ENCODE measurements around the gene GPR17.

The GPR17 gene

DNA sequence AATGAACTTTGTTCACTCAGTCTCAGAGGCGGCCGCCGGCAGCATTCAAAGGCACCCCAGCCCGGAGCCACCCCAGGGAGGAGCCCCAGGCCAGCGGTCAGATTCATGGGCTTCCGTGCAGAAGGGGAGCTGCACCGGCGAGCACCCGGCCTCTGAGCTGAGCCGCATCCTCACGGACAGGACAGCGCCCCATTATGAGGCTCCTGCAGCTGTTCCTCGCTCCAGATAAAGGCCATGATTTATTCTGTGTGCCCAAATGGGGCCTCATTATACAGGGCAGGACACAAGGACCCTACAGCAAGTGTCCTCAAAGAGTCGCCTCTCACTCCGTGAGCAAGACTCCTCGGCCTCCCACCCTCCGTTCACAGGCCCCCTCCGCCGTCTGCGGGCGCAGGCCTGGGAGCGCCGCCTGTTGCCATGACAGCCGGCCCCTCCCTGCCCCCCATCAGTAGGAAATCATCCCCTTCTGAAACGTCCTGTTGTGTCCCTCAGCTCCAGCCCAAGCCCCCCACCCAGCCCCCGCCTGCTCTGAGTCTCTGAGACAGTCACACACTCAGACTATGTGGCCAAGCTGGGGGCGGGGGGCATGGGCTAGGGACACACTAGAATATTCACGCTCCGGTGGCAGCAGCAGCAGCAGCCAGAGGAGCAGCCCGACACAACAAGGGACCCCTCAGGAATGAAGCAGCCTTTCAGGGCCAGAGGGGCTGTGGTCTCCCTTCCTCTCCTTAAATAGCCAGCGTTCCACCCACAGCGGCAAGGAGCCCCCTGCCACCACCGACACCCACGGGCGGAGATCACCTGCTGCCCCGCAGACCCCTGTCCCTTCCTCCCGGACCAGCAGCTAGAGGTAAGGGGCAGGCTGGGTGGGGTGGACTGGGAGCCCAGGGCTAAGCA lies at the start of gene GPR17:
TSS of gene GPR17 (plus strand) at position 759 of the 897 bp plus-strand sequence. CDS start 4,583 bp downstream, outside the sequence.
- DNase-seq, result no peak

GRCh38 chr2:127596311-127597045 lies 49.5 kb upstream of the GPR17 start:
- DNase-seq, result no peak

DNA sequence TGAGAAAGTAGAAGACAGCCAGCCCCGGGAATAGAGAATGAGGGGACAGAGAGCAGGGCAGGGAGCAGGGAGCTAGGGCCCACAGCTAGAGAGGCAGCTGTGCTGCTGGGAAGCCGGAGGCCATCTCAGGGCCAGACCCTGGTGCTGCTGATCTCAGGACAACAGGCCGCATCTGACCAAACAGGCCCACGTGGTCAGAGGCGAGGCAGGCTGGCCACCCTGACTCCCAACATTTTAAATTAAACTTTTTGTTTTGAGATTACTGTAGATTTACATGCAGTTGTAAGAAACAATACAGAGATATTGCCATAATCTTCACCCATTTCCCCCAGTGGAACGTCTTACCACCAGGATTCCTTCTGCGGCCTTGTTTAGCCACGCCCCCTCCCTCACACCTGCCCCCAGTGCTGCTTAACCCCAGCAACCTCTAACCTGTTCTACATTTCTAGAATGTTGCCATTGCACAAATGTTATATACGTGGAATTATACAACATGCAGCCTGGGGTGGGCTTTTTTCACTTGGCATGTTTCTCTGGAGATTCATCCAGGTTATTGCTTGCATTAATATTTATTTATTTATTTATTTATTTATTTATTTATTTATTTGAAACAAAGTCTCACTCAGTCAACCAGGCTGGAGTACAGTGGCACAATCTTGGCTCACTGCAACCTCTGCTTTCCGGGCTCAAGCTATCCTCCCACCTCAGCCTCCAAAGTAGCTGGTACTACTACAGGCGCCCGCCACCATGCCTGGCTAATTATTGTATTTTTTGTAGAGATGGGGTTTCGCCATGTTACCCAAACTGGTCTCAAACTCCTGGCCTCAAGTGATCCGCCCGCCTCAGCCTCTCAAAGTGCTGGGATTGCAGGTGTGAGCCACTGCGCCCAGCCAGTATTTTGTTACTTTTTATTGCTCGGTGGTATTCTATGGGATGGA lies 48.6 kb upstream of the GPR17 start:
- DNase-seq, result no peak

- no peak for DNase-seq
Observed at GRCh38 chr2:127597984-127598380, 48.0 kb upstream of the GPR17 start.

GRCh38 chr2:127598711-127599110 lies 47.2 kb upstream of the GPR17 start:
- no peak for DNase-seq

DNA sequence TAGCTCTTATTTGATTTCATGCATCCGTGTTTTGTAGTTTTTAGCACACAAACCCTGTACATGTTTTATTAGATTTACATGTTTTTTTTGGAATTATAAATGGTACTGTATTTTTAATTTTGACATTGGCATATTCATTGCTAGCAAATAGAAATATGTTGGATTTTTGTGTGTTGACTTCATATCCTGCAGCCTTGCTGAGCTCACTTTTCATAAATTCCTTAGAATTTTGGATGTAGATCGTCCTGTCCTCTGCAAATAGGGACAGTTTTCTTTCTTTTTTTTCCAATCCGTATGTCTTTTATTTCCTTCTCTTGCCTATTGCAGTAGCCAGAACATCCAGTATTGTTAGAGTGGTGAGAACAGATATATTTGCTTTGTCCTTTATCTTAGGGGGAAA lies 46.7 kb upstream of the GPR17 start:
- DNase-seq, result no peak

- DNase-seq, result no peak
Observed at GRCh38 chr2:127604986-127605385, 41.0 kb upstream of the GPR17 start.

DNA sequence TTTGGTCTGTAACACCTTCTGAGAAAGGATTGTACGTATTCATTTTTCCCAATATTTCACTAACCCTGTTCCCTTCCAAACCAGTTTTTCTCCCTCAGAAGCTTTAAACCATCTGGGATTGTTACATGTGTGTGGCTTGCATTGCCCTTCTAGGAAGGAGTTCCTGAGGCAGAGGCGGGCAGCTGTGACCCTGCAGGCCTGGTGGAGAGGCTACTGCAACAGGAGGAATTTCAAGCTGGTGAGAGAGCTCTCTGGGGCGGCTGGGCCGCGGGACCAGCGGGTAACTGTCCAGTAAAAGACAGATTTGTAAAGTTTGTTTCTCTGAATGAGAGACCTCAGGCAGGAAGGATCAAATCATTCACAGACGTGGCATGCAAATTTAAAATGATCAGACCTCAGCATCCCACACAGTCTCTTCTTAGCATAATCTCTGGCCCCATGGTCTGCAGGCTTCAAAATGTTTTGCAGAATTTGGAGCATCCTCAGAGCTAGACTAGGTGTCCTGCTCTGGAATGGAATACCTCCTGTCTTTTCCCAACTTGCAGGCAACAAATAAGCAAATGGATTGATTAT lies 40.2 kb upstream of the GPR17 start:
- no peak for DNase-seq

GRCh38 chr2:127606625-127607398 lies 39.1 kb upstream of the GPR17 start:
- no peak for DNase-seq

DNA sequence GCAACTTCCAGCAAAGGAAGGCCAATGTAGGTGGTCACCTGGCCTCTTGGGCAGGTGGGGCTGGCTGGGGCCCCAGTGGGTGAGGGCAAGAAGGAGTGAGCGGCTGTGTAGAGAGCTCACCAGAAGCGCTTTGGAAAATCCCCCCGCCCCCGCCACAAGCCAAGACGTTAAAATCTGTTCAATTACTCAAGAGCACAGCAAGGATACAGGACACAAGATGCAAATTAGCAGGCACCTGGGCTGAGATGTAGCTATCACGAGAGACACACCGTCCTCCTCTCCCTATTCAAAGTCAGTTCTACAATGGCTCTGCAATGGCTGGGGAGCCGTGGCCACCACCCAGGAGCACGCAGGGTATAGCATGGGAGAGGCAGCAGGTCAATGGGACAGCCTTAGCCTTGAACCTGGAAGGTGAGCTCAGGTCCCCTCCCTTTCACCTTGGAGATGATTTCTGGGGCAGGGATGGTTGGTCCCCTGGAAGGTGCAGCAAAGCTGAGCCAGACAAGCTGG lies 38.5 kb upstream of the GPR17 start:
- DNase-seq, result no peak

- no peak for DNase-seq
Observed at GRCh38 chr2:127608061-127609030, 37.6 kb upstream of the GPR17 start.

DNA sequence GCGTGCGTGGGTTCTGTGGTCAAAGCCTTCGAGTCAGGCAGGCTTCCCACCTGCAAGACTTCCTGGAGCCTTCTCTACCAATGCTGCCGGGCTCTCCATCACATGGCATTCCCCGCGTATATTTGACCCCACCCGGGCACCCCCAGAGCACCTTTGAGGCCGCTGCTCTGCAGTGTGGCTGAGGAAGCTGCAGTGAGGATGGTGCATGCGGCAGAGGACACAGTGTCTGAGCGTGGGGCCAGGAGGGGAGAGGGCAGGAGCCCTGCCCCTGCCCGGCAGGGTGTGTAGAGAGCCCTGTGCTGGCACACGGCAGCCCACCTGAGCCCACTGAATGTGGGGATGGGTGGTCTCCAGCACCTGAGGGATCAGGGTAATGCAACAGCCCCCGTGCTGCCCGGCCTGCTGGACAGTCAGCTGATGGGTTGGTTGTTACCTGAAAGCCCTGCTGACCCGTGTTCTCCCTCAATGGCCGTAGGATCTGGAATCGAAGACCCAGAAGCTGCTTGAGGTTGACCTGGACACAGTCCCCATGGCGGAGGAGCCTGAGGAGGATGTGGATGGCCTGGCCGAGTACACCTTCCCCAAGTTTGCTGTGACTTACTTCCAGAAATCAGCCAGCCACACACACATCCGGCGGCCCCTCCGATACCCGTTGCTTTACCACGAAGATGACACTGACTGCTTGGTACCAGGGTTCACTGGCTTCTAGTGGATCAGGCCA lies 36.8 kb upstream of the GPR17 start:
- DNase-seq, result no peak

DNA sequence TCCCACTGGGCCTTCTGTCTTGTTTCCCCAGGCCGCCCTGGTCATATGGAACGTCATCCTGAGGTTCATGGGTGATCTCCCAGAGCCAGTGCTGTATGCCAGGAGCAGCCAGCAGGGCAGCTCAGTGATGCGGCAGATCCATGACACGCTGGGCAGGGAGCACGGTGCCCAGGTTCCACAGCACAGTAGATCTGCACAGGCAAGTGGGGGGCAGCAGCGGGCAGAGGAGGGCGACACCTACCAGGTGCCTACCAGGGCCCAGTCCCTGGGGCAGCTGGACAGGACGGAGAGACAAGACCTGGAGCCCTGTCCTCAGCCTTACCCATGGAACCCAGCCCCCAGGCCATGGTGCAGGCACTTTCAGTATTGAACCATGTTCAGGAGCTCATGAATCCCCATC lies 36.1 kb upstream of the GPR17 start:
- no peak for DNase-seq

- no peak for DNase-seq
Observed at GRCh38 chr2:127610561-127610960, 35.4 kb upstream of the GPR17 start.

DNA sequence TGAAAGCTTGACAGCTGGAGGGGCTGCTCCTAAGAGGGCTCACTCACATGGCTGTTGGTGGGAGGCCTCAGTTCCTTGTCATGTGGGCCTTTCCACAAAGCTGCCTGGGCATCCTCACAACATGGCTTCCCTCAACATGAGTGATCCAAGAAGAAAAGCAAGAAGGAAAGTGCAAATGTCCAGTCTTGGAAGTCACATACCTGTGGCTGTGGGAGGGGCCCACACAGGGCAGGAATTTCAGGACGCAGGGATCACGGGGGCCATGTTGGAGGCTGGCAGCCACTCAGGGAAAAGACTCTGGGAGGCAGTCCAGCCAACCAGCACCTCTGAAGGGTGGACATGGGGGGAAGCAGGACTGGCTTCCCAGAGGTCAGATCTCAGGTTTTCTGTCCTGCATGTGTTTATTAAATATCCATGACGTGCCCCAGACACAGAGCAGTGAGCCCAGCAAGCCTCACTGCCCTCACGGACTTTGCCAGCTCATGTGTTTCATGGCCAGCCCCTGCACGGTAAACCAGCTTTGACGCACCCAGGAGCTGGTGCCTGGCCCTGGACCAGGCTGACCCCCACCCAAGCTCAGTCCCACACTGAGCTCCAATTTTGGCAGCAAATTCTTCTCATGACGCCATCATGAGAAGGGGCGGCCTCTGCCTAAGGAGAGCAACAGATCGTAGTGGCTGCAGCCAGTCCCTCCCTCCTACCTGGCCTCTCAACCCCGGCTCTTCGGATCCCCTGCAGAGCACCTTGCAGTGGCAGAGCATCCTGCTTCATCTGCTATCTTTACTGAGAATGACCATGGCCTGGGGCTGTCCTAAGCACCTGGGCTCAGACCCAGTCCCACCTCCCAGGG lies 34.7 kb upstream of the GPR17 start:
- no peak for DNase-seq

DNA sequence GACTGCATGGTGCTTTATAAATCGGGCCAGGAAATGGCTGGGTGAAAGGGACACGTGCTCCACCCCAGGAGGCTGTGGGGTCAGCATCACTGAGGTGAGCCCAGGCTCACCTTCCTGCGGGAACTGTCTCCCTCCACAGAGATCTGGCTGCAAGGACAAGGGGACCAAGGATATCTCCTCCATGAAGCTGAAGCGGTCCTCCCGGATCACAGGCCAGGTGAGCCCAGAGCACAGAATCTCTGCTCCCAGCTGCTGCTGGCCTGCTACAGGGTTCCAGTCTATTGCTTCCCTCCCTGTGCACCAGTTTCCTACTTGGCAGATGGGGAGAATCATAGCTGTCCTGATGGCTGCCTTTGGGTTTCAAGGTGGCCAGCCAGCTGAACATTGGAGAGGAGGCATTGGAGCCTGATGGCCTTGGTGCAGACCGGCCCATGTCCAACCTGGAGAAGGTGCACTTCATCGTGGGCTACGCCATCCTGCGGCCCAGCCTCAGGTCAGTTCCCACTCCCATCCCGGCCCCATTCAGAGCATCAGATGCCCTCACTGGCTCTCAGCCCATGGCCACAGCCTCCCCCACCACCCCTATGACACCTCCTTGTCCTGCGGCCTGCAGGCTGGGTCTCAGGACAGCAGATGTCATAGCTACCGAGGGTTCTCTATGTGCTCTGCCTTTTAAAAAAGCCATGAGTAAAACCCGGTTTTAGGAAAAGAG lies 33.7 kb upstream of the GPR17 start:
- DNase-seq, result no peak

DNA sequence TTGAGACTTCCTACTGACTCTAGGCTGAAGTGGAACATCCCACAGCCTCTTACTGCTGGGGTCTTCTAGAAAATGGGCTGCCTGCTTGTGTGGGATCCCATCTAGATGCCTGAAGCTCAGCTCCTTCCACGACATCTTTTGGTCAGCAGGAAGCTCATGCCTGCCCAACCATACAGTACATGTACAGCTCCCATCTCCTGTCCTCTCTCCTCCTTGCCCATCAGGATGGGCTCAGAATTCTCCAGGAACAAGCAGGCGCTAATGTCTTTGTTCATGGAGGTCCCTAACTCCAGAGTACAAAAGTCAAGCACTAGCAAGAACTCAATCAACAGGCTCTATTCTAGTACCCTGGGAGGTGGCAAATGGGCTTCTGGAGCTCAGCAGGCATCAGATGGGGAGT lies 31.7 kb upstream of the GPR17 start:
- no peak for DNase-seq

GRCh38 chr2:127614731-127615130 lies 31.2 kb upstream of the GPR17 start:
- no peak for DNase-seq

Data from NCI-H2171 treated with DMSO at 0.1 percent for 48 hours (cell line).